HG03095 (cell line): ENCODE data around the gene DCAKD.

Experiments used
- ATAC-seq: cut with Tn5 transposase; IDR thresholded peaks from one replicate; pipeline ENCODE4 v1.9.1; 2021; ENCODE audit warnings: moderate library complexity; ENCODE audit not compliant: unreplicated experiment

Gene DCAKD

DNA sequence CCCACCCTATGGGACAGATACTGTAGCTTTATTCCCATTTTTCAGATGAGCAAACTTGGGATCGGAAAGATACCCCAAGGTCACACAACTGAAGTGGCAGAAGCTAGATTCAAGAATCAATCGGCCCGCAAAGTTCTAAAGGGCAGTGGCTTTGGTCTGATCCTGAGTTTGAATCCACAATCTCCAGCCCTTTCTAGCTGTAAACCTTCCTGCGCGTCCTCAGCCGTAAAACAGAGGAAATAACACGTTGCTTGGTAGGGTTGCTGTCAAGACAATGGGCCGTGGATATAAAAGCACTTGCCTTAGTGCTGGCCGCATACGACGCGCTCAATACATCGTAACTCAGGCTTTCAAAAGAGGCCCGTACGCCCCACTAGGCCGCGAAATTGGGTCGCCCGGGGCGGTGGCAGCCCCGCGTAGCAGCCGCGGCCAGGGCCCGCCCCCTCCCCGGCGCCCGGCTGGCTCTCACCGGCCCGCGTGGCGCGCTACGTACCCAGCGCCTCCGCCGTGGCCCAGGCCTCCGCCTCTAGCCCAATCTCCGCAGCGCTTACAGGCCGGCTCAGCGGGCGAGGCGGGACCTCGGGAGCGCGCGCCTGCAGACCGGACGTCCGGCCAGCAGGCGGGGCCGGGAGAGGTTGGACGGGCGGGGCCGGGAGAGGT is at the start of gene DCAKD:
Gene DCAKD (minus strand): TSS at position 573 of the 660 bp plus-strand sequence. CDS start 16,747 bp downstream, outside the sequence.
- ATAC-seq, result peak; percentile 83

GRCh38 chr17:45098869-45099616 is 47.6 kb upstream of the DCAKD start:
- no peak for ATAC-seq

GRCh38 chr17:45098081-45098868 is 46.8 kb upstream of the DCAKD start:
- ATAC-seq, result no peak

- ATAC-seq, result no peak
Observed at GRCh38 chr17:45096926-45097325, 45.5 kb upstream of the DCAKD start.

DNA sequence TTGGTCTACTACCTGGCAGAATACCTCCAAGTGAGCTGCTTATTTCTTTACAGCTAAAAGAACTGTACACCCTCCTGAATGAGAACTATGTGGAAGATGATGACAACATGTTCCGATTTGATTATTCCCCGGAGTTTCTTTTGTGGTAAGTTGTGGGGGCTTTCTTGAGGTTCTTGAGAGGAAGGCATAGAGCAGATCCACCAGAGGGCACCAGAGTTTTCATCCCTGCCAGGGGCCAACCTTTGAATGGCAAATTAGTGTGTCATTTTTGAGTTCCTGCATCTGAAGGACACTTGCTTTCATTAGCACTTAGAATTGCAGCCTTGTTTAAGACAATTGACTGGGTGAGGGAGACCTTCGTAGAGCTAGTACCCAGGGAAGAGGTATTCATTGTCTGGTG is 44.7 kb upstream of the DCAKD start:
- no peak for ATAC-seq

GRCh38 chr17:45093444-45094110 is 42.1 kb upstream of the DCAKD start:
- ATAC-seq, result no peak

- no peak for ATAC-seq
Observed at GRCh38 chr17:45092911-45093430, 41.5 kb upstream of the DCAKD start.

DNA sequence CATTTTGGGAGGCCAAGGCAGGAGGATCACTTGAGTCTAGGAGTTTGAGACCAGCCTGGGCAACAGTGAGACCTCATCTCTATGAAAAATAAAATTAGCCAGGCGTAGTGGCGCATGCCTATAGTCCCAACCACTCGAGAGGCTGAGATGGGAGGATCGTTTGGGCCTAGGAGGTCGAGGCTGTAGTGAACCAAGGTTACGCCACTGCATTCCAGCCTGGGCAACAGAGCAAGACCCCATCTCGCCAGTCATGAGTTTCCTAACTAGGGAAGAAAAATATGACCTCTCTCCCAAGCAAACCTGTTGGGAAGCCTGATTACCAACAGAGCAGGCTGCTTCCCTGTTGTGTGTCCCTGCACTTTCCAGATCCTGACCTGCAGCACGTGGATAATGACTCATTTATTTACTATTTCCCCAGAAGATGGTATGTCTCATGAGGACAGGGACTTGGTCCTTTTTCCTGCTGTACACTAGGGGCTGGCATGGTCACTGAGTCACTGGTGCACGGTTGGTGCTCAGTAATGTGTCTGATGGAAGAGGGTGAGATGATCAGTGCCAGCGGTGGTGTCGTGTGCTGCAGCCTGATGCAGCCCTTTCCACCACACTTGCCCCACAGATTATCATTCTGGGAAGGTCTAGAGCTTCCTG is 40.5 kb upstream of the DCAKD start:
- no peak for ATAC-seq

DNA sequence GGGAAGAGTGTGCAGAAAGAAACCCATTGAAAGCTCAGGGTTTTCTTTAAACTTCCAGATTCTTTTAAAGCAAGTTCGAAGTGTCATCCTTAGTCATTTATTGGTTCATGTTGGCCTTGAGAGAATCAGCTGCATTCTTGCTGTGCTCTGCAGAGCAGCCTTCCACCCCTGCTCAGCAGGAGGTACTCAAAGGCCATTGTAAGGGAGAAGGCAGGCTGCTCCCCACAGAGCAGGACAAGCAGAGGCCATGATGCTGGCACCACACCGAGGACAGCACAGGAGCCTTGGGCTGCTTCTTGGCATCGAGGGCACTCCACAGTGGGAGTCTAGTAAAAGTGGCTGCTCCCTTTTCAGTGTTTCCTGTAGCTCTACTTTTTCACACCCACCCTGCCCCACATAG is 39.3 kb upstream of the DCAKD start:
- no peak for ATAC-seq

DNA sequence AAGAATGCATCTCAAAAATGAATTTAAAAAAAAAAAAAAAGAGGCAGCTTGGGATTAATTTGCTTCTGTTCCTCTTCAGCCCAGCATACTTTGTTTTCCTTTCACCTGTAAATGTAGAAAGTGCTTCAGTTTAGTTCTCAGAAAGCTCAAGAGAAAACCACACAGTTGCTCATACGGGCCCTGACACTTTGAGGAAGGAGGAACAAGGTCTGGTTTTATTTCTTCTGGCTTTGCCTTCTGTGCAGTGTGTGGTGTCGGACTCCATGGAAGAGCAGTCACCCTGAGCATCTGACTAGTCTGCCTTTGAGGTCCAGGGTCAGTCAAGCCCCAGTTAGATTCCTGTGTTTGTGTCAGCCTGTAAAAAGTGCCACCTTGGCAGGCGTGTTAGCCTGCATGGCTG is 37.3 kb upstream of the DCAKD start:
- no peak for ATAC-seq

DNA sequence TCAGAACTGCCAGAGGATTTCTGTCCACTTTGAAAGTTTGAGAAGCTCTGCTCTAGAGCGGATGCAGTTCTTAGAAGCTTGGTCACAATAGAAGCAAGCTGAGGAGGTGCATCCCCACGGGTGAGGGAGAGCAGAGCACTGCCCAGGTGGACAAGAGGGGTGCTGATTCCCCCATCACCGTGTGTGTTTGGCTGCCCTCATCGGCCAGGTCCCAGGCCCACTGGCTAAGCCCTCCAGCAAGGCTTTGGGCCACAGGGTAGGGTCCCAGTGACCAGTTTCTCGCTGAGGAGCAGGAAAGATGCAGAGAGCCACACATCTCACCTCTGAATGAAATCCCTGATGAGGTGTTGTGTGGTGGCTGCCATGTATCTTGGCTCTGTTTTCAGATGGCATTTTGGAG is 36.5 kb upstream of the DCAKD start:
- ATAC-seq, result no peak

DNA sequence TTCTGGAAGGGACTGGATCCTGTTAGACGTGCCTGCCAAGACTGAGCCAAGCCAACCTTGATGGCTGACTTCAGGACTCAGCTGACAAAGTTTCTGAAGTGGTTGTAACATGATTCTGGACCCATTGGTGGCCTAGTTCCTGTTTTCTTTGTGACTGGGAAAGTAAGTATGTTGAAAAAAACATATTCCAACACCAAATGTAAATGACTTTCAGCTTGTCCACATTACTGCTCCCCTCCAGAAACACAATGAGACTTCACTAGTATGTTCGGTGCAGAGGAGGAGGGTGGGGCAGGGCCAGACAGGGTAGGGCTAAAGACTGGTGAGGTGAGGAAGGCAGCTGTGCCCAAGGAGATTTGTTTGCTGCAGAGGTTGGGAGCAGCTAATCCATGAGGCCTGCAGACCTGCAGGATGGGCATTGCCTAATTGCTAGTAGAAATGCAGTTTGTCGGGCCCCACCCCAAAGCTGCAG is 36.1 kb upstream of the DCAKD start:
- no peak for ATAC-seq

DNA sequence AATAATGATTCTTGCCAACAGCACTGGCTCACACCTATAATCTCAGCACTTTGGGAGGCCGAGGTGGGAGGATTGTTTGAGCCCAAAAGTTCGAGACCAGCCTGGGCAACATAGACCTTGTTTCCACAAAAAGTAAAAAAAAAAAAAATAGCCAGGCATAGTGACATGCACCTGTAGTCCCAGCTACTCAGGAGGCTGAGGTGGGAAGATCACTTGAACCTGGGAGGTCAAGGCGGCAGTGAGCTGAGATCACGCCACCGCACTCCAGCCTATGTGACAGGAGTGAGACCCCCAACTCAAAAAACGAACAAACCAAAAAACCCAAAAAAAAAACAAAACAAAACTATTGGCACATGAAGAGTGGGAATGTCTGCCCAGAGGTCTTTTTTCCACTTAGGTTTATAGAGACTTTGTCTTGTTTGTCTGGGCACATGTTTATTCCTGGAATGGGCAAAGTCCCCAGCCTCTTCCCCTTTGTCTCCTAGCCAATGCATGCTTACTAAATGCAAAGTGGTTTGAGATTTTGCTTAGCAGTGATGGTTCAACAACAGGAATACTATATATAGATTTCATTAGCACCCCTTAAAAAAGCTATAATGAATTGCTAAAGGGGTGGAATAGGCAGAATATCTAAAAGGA is 35.6 kb upstream of the DCAKD start:
- no peak for ATAC-seq

- ATAC-seq, result no peak
Observed at GRCh38 chr17:45086391-45086790, 35.0 kb upstream of the DCAKD start.

DNA sequence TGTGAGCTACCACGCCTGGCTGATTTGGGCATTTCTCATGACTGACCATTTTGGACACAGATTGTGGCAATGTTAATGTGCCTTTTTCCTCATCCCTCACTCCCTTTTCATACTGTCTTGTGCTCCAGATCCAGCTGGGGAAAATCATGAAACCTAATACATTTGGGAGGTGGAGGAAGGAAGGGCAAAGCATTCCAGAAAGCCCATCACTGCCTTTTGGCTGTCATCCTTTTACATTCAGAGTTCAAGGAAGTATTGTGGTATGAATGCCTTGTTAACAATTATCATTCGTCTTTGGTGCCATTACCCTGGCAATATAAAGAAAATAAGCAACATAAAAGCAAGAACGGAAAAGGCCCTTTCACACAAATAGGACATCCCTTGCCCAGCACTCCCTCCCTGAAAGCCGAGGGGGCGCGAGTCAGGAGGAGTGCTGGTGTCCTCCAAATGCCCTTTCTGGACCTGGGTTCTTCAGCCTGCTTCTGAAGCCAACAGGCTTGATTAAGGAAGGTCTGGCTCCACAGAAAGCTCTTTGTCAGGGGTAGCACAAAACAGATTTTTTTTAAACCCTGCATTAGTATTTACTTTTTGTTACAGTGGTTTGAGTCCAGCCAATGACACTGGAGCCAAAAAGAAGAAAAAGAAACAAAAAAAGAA is 29.7 kb upstream of the DCAKD start:
- no peak for ATAC-seq

DNA sequence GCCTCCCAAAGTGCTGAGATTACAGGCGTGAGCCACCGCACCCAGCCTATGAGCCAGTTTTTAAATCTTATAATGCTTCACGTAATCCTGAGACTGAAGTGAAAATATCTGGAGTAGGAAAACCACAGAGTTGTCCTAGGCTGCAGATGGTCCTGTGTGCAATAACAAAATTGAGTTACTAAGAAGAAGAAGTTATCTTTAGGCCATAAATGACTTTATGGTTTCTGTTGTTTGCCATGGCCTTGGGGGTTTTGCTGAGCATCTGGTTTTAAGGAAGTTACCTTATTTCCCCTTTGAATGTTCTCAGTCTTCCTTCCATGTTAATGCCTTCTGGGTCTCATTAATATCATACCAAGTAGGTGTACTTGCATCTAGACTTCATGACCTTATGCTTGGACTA is 26.2 kb upstream of the DCAKD start:
- ATAC-seq, result no peak

- no peak for ATAC-seq
Observed at GRCh38 chr17:45073414-45074070, 22.1 kb upstream of the DCAKD start.

DNA sequence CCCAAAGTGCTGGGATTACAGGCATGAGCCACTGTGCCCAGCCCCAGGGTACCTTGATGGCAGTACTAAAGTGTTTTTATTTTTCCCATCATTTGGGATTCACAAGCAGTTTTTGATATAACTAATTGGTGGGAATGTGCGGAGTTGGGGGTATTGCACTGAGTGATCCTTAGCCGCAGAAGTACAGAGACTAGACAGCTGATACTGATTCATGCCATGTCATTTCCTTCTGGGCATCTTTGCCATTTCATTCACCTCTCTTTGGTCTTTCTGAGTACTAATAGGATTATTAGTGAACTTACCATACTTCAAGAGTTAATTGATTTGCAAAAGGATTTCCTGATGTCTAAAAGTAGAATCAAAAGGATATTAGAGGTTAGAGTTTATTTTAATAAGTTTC is 19.4 kb upstream of the DCAKD start:
- ATAC-seq, result no peak

GRCh38 chr17:45070001-45070400 is 18.6 kb upstream of the DCAKD start:
- ATAC-seq, result no peak
